Inflammatory macrophage (primary cell): Measurements from ENCODE around the gene SMARCC1.

ENCODE experiments used
- DNase-seq, 2 donors: peaks; one replicate each; pipeline ENCODE4 v3.0.0-alpha.2; 2020 to 2022

SMARCC1 gene

DNA sequence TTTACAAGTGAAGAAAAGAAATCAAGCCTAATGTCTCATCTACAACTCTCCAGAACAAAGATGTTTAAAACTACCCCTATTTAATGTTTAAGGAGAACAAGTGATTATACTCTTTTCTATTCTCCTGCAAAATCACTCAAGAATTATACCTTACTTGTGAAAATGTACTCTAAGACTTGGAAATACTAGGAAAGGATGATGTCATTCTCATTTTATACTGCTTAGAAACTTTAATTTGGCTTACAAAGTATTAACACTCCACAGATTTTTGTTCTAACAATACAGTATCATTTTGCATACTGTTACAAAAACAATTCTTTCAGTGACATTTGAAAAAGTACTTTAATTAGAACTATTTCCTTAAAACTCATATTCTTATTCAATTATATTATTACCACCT is 89.5 kb downstream of the SMARCC1 start:
- DNase-seq: no peak

DNA sequence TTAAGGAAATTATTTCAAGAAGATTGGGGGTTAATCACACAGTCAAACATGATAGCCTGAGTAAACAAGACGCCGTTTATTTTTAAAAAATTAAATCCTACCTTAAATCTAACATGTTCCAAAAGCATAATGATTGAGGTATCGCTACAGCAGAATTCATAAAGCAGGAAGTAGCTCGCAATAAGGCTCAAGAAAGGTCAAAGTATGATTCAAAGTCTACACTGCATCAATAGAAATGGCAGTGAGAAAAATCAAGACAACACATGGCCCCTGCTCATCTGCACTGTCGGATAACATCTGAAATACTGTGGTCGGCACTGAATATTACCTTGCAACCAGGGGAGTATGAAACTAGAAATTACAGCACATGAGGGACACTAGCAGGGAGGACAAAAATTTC is 93.2 kb downstream of the SMARCC1 start:
- no peak for DNase-seq

DNA sequence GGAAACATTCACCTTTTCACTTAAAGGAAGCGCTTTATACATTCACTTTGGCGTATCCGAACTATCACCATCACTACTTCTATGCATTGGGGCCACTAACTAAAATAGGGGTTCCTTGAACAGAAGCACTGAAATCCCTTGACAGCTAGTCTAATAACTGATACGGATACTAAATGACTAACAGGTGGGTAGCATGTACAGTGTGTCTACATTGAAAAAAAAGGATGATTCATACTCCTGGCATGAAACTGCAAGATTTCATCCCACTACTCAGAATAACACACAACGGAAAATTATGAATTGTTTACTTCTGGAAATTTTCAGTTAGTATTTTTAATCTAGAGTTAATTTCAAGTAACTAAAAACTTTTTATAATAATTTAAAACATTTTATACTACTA is 96.7 kb downstream of the SMARCC1 start:
- no peak for DNase-seq

DNA sequence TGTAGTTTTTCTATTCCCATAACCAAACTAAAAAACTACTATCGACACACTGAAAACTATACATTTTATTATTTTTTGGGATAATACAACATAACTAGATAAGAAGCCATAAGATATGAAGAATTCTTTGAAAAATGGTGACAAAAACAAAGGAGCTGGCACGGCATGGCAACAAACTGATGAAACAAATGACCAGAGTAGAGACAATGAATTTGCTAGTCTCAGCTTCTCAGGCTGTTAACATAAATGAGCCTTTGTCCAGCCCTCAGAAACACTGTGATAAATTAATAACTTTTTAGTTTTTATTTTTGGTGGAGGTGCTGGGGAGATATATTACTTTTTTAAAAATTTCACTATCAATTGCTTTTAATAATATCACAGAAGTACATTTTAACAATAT is 100.7 kb downstream of the SMARCC1 start:
- no peak for DNase-seq

DNA sequence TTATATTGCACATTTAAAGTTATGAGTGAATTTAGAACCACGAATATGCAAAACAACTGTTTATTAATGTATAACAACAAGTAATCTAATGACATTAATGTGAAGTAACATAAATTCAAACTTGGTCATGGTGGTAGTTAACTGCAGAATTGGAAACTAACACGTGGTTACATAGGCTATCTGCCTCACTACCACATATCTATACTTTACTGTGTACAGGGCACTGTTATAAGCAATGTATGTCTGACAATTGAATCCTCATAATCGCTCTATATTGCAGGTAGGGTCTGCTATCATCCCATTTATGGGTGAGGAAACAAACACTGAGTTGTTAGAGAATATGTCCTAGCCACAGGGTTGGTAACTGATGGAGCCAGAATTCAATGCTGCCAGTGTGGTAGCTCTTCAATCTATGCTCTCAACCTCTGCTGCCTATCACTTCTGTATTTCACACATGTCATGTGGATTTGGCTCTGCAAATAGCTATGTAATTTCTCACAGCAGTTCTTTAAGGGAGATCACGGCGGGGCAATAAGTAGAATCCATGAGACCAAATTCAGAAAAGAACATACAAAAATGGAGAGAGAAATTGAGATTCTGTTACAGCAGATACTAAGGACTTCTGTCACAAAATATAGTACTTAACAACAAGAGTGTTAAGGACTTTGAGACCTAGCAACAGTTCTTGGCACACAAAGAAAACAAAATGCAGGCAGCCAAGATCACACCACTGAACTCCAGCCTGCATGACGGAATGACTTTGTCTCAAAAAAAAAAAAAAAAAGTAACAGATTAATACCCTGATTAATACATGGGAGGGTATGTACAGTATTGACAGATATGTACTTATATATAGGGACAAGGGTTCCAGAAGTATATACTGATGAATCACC is 103.0 kb downstream of the SMARCC1 start:
- DNase-seq: no peak

DNA sequence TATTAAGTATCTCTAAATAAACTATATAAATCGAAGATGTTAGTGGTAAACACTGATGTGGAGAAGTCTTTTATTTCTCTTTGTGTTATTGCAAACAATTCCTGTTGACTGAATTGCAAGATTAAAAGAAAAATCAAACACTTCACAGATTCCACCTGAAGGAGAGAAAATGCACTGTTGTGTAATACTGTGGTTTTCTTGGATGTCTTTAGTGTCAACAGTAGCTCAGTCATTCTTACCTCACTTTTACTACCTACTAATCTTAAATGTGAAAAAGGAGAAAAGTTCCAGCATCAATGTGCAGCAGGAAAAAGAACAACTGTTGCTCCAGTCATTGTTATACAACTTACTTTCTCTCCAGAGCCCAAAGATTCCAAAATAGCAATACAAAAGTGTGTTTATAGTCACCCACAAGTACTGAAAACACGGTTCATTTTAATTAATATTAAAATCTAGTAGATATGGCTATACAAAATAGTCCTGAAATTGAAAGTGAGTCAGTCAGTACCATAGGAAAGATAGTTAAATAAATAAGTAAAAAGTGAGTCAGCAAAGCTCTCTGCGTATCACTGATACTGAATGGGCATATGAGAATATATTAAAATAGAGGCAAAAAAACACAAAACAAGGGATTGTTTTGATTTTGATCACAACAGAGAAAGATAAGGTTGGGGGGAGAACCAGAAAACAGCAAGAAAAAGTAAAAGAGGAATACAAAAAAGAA is 112.5 kb downstream of the SMARCC1 start:
- DNase-seq: no peak

DNA sequence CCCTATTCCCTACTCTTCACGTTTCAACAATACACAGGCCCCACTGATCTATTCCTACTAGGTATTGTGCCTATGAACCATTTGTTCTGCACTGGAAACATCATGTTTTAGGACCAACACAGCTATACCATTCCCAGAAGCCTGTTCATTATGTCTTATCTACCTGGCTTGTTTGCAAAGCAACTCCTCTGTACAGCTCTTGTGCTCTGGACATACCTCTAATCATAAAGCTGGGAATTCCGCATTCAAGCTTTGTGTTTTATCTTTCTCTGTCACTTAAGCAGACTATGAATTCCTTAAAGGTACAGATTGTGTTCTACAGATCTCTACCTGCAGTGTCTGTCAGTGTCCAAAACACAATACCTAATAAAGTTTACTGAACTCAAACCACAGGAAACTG is 115.6 kb downstream of the SMARCC1 start:
- no peak for DNase-seq

DNA sequence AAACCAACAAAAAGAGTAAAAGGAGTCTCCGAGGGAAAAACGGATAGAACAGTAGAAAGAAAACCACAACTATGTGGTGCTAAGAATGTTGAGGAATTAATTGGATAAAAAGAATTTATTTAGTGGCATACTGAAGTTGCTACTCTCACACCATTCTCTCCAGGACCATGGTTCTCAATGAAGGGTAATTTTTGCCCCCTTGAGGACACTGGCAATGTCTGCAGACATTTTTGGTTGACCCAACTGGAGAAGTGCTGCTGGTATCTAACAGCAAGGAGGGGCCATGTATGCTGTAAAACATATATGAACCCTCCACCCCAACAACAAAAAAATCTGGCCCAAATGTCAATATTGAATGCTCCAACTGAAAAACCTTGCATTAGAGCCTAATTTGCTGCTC is 117.2 kb downstream of the SMARCC1 start:
- DNase-seq: peak in 1 of 2 donors; percentile 25

DNA sequence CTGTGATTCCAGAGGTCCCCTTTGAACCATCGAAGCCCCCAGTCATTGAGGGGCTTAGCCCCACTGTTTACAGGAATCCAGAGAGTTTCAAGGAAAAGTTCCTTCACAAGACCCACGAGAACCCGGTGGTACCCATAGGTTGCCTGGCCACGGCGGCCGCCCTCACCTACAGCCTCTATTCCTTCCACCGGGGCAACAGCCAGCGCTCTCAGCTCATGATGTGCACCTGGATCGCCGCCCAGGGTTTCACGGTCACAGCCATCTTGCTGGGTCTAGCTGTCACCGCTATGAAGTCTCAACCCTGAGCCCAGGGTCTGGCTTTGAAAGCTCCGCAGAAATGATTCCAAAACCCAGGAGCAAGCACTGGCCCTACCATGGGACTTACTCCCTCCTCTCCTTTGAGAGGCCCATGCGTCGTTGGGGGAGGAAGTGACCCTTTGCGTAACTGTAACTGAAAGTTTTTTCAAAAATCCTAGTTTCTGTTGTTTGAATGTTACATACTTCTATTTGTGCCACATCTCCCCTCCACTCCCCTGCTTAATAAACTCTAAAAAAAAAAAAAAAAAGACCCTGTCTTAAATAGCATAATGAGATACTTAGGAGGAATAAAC is 118.0 kb downstream of the SMARCC1 start:
- DNase-seq: no peak

DNA sequence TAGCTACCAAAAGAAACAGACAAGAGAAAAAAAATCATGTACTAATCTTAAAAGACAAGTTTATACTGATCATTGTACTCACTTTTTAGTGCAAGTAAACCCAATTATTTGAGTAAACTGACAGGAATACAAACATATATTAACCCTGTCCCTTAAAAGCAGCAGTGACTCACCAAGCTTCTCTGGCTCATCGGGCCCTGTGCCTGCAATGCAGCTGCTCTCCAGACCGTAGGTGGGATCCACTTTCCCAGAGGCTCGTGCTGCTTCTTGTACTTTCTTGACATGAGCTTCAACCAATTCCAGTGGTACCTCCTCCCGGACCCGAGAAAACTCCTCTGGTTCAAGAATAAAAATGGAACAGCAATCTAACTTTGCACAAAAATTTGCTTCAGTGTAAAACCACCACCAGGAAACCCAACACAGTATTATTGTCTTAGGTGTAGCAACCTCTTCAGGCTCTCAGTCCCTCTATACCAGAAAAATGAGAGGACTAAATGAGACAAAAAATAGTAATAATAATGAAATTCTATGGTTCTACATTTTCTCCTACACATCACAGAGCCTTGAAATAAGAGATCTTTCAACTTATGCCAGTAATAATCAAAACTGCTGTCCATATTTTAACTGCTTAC is 120.5 kb downstream of the SMARCC1 start:
- DNase-seq: no peak

DNA sequence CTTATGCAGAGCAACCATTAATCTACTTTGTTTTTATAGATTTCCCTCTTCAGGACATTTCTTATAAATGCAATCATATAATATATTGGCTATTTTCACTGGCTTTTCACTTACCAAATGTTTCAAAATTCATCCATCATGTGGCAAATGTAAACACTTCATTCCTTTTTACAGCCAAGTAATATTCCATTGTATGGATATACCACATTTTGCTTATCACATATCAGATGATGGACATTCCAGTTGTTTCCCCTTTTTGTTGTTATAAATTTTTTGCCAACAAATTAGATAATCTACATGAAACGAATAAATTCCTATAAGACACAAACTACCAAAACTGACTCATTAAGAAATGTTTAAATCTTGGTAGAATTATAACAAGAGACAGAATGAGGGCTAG is 123.2 kb downstream of the SMARCC1 start:
- no peak for DNase-seq

DNA sequence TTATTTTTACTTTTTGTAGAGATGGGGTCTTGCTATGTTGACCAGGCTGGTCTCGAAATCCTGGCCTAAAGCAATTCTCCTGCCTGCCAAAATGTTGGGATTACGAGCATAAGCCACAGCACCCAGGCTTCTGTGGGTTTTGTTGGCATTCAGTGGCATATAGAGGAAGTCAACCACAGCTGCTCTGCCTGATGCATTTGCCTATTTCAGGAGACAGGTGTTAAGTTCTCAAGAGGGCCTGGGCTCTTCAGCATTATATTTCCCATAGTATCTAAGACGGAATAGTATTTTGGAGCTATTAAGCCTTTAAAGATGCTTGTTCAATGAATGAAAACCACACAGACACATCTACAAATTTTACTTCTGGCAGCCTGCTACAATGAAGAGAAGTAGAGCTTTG is 129.6 kb downstream of the SMARCC1 start:
- DNase-seq: no peak

DNA sequence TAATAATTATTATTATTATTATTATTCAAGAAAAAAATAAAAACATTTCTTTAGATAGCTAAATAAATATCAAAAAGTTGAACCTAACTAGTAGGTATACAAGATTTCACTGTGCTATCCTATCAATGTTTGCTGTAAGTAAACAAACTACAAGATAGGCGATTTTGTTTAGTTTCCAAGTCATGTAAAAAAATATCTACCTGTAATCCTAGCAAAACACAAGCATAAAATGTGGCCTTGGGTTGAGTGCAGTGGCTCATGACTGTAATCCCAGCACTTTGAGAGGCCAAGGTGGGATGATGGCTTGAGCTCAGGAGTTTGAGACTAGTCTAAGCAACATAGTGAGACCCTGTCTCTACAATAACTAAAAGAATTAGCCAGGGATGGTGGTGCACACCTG is 131.4 kb downstream of the SMARCC1 start:
- DNase-seq: no peak

DNA sequence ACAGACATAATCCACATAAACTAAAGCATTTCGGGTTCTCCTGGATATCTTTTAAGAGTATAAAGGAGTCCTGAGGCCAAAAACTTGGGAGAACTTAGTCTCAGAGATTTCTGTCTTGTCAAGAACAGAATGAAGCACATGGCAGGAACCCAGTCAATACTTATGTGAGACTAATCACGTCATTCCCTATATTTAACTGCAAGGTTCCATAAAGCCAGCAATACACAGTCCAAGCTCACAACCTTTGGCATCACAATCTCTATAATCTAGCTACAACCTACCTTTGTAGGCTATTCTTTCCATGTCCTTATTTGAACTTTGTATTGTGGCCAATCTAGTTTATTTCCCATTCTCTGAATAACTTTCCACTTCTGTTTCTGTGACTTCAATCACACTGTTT is 134.1 kb downstream of the SMARCC1 start:
- DNase-seq: no peak

DNA sequence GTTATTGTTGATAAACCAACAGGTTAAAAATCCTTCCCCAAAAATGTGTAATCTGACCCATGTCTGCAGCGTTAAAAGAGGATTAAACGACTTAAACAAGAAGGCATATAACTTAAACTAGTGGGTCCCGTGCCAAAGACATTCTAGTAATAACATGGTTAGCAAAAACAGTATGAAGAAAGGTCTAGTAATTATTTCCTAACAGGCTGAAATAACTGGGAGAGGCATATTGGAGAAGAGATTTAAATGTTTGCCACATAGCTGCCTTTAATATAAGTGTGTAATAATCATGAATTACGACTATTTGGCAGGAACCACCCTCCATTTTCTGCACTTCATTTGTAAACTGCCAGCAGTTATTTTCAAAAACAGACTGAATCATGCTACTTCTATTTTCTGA is 135.3 kb downstream of the SMARCC1 start:
- no peak for DNase-seq

DNA sequence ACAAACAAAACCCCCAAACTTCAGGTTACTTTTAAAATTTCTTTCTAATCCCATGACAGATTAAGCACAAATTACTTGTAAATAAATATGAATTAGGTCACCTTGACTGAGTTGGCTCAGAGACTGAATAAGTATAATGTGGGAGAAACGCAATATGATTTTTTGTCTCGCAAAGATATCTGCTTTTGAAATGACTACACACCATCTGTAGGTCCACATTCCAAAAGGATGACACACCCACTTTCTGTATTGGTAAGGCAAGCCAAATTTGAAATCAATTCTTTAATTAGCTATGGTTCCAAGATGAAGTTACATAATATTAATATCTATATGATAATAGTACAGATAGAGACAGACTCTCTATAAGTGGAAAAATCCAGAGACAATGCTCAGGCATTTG is 136.1 kb downstream of the SMARCC1 start:
- no peak for DNase-seq

DNA sequence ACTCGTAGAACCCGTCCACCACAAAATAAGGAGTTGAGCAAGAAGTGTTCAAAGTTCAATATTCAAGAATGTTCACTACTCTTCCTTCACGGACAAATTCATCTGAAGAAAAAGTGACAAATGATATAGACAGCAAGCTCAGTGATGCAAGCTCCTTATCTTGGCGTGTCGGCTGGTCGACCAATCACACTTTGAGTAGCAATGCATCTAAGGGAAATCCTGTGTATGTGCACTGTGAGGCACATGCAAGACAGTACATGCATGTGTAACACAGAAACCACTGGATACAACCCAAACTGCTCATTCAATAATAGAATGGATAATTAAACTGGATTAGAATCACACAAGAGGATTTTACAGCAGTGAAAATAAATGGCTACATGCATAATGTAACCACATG is 138.6 kb downstream of the SMARCC1 start:
- no peak for DNase-seq

DNA sequence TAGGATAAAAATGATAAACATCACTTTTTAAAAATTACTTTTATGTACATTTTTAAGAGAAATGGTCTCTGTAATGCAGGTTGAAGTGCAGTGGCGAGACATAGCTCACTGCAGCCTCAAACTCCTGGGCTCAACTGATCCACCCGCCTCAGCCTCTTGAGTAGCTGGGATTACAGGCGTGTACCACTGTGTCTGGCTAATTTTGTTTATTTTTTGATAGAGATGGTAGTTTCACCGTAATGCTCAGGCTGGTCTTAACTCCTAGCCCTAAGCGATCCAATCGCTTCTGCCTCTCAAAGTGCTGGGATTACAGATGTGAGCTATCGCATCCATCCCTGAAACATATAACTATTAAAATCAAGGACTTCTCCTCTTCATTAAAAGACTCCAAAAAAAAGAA is 140.0 kb downstream of the SMARCC1 start:
- no peak for DNase-seq

DNA sequence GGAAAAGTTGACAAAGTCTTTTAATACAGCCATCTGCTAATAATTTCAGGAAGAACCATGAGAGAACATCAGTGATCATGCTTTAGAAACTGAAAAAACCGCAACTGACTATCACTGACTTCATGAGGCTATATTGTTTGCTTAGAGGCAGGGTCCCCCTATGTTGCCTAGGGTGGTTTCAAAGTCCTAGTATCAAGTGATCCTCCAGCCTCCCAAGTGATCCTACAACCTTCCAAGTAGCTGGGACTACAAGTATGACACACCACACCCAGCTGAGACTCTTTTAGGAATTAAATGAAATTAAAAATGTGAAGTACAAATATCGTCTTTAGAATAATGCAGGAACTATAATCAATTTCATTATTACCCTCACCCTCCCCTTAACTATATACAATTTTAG is 144.8 kb downstream of the SMARCC1 start:
- no peak for DNase-seq

DNA sequence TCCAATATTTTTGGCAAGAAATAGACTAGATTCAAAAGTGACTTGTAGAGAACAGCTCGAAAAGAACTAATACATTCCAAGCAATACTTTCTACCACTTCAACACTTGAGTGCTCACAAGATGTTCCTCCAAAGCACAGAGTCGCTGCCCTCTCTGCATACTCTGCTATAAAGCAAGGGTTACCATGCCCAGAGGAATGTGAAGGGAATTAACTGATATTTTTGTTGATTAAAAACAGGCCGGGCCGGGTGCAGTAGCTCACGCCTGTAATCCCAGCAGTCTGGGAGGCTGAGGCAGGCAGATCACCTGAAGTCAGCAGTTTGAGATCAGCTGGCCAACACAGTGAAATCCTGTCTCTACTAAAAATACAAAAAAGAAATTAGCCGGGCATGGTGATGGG is 145.5 kb downstream of the SMARCC1 start:
- no peak for DNase-seq

DNA sequence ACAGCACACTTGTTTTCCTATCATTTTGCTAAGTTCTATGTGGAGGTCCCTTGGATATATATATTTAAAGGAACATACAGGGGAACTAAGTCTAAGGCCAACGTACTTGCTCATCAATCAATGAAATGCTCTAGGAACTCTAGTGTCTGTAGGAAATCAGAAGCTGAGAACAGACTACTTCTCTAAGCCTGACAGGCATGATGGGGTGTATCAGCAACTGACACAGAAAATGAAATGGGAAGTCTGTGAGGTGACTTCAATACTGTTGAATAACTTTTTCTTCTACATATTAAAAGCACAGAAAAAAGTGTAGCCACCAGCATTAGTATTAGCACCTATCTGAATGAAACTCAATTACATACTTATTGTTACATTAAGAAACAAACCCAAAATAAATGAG is 146.2 kb downstream of the SMARCC1 start:
- peak in 1 of 2 donors; percentile 10 for DNase-seq

DNA sequence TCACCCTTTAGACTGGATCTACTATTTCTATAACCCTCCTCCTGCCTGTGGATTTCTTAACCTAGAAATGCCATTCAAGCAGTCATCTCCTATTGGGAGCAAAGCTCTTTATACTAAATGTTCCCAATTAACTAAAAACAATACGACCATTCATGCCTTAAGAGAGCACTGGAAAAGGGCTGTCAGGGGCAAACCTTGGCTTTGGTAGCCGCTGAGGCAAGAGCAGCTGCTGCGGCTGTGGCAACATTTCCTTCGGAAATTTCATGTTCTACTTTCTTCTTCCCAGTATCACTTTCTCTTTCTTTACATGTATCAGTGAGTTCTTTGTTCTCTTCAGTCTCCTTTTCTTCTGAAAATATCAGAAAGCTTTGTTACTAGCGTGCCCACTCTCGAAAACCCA is 146.7 kb downstream of the SMARCC1 start:
- DNase-seq: peak; percentile 7 to 21

DNA sequence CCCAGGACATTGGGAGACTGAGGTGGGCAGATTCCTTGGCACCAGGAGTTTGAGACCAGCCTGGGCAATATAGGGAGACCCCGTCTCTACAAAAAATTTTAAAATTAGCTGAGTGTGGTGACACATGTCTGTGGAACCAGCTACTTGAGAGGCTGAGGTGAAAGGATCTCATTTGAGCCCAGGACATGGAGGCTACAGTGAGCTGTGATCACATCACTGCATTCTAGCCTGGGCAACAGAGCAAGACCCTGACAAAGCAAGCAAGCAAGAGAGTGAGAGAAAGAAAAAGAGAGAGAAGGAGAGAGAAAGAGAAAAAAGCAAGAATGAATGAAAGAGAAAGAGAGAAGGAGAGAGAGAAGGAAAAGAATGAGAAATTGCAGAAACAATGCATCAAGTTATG is 150.9 kb downstream of the SMARCC1 start:
- no peak for DNase-seq
